Activated CD4-positive, alpha-beta T cell treated with anti-CD3 and anti-CD28 coated beads for 24 hours (primary cell): ENCODE data around the gene PLCXD1.
"Not testable (repeated sequence)": the region's sequence is repeated elsewhere in the genome, so short reads cannot be mapped to it uniquely, and the experiment has no call there.

Experiments
- DNase-seq, 2 donors: peaks; one replicate each; pipeline ENCODE4 v3.0.0-alpha.2; 2020; ENCODE audit warnings: low read depth in 2 of 2

The PLCXD1 gene

GRCh38 chrX:291411-291901 is 10.3 kb downstream of the PLCXD1 start:
- no peak for DNase-seq

GRCh38 chrX:292900-293897 is 12.0 kb downstream of the PLCXD1 start:
- DNase-seq, result no peak

- no peak for DNase-seq
These were observed 14.0 kb downstream of the PLCXD1 start for GRCh38 chrX:295136-295535.

GRCh38 chrX:298993-299392 is 17.8 kb downstream of the PLCXD1 start:
- no peak for DNase-seq

GRCh38 chrX:300334-300733 is 19.2 kb downstream of the PLCXD1 start:
- DNase-seq, result no peak

- no peak for DNase-seq
These were observed 21.8 kb downstream of the PLCXD1 start for GRCh38 chrX:302975-303374.

GRCh38 chrX:305781-306613 is 24.8 kb downstream of the PLCXD1 start:
- DNase-seq, result not testable (repeated sequence)

GRCh38 chrX:306614-307251 is 25.6 kb downstream of the PLCXD1 start:
- not testable (repeated sequence) for DNase-seq

- DNase-seq, result no peak
These were observed 26.3 kb downstream of the PLCXD1 start for GRCh38 chrX:307261-308111.

- no peak for DNase-seq
These were observed 27.8 kb downstream of the PLCXD1 start for GRCh38 chrX:308821-309520.

- no peak for DNase-seq
These were observed 29.5 kb downstream of the PLCXD1 start for GRCh38 chrX:310621-311155.

GRCh38 chrX:311156-312129 is 30.3 kb downstream of the PLCXD1 start:
- DNase-seq, result no peak

GRCh38 chrX:312621-313331 is 31.6 kb downstream of the PLCXD1 start:
- DNase-seq, result no peak

- DNase-seq, result no peak
These were observed 32.4 kb downstream of the PLCXD1 start for GRCh38 chrX:313546-313945.

GRCh38 chrX:314049-314448 is 32.9 kb downstream of the PLCXD1 start:
- no peak for DNase-seq

GRCh38 chrX:314781-315595 is 33.8 kb downstream of the PLCXD1 start:
- DNase-seq, result no peak
